ENCODE data around the gene ABCD1.

ABCD1 gene

GRCh38 chrX:153750127-153750774 lies 25.6 kb downstream of the ABCD1 start:
- Histone ChIP-seq H4K20me1 (no peaks in the 10 kb centered on the region), H3K9me3 (0 out of 2 replicates have a peak, but pooled peaks cover 2% of the 10 kb centered on the region), H3K4me2 (peak overlapping the region; percentile 14), H3K27ac (no peak overlapping the region), H3K9ac (no peak overlapping the region), H3K4me1 (peaks cover 13% of the 10 kb centered on the region), H3K36me3 (no peaks in the 10 kb centered on the region), H3K4me3 (no peak overlapping the region), H3K27me3 (peaks cover 43% of the 10 kb centered on the region)
- no peak for TF ChIP-seq Cebpa-rat (IDR thresholded peaks at IDR 0.05)

- Histone ChIP-seq H3K36me3 (no peaks in the 10 kb centered on the region), H3K4me3 (no peak overlapping the region), H3K27me3 (peaks cover 60% of the 10 kb centered on the region), H3K4me2 (no peak overlapping the region), H3K4me1 (peaks cover 14% of the 10 kb centered on the region), H3K9me3 (peaks cover 16% of the 10 kb centered on the region), H4K20me1 (no peaks in the 10 kb centered on the region), H3K9ac (no peak overlapping the region), H3K27ac (no peak overlapping the region)
- no peak for TF ChIP-seq Cebpa-rat (IDR thresholded peaks at IDR 0.05)
Observed at GRCh38 chrX:153755136-153755535, 30.5 kb downstream of the ABCD1 start.

GRCh38 chrX:153761863-153762262 lies 37.2 kb downstream of the ABCD1 start:
- Histone ChIP-seq H3K9me3 (no peaks in the 10 kb centered on the region), H3K27ac (no peak overlapping the region), H3K4me2 (no peak overlapping the region), H4K20me1 (peaks cover 37% of the 10 kb centered on the region), H3K4me3 (no peak overlapping the region), H3K36me3 (no peaks in the 10 kb centered on the region), H3K4me1 (peaks cover 50% of the 10 kb centered on the region), H3K27me3 (peaks cover 53% of the 10 kb centered on the region), H3K9ac (no peak overlapping the region)
- TF ChIP-seq Cebpa-rat (IDR thresholded peaks at IDR 0.05), result no peak

- no peak overlapping the region for H3K27ac ChIP-seq
- H3K9ac ChIP-seq, result no peak overlapping the region
- H3K9me3 ChIP-seq, result no peaks in the 10 kb centered on the region
- H3K4me2 ChIP-seq, result no peak overlapping the region
- no peak overlapping the region for H3K4me3 ChIP-seq
- peaks cover 37% of the 10 kb centered on the region for H4K20me1 ChIP-seq
- peaks cover 58% of the 10 kb centered on the region for H3K4me1 ChIP-seq
- no peak for TF ChIP-seq Cebpa-rat (IDR thresholded peaks at IDR 0.05)
- peaks cover 44% of the 10 kb centered on the region for H3K27me3 ChIP-seq
- H3K36me3 ChIP-seq, result no peaks in the 10 kb centered on the region
Observed at GRCh38 chrX:153762626-153763173, 38.0 kb downstream of the ABCD1 start.

- peaks cover 37% of the 10 kb centered on the region for H3K27me3 ChIP-seq
- peak overlapping the region; percentile 3; the same call in 1 of the 2 replicates for H3K4me2 ChIP-seq
- H3K9me3 ChIP-seq, result no peaks in the 10 kb centered on the region
- TF ChIP-seq Cebpa-rat (IDR thresholded peaks at IDR 0.05), result no peak
- peaks cover 37% of the 10 kb centered on the region for H4K20me1 ChIP-seq
- peaks cover 62% of the 10 kb centered on the region for H3K4me1 ChIP-seq
- H3K36me3 ChIP-seq, result no peaks in the 10 kb centered on the region
- H3K27ac ChIP-seq, result no peak overlapping the region
- H3K9ac ChIP-seq, result no peak overlapping the region
- H3K4me3 ChIP-seq, result no peak overlapping the region
Observed at GRCh38 chrX:153763298-153763932, 38.8 kb downstream of the ABCD1 start.

- TF ChIP-seq Cebpa-rat (IDR thresholded peaks at IDR 0.05), result no peak
- Histone ChIP-seq H3K4me1 (peaks cover 63% of the 10 kb centered on the region), H3K27me3 (peaks cover 30% of the 10 kb centered on the region; the same call in 1 of the 2 replicates), H3K4me3 (no peak within 1 kb of the TSS), H3K36me3 (no peaks in the 10 kb centered on the region), H3K9ac (0 out of 2 replicates have a peak within 1 kb of the TSS, but pooled peaks have one; percentile 18), H3K4me2 (peak within 1 kb of the TSS; percentile 72), H3K9me3 (no peaks in the 10 kb centered on the region), H3K27ac (no peak within 1 kb of the TSS), H4K20me1 (peaks cover 40% of the 10 kb centered on the region)
Observed at GRCh38 chrX:153763989-153764755, 39.5 kb downstream of the ABCD1 start, which contains the start of gene PLXNB3. Gene PLXNB3, plus strand, starts transcription at chrX:153764249. Its CDS starts 1,287 bp downstream, at chrX:153765536.

- 0 out of 2 replicates have a peak overlapping the region, but pooled peaks have one; percentile 18 for H3K9ac ChIP-seq
- H3K4me3 ChIP-seq, result no peak overlapping the region
- no peaks in the 10 kb centered on the region for H3K9me3 ChIP-seq
- H4K20me1 ChIP-seq, result peaks cover 43% of the 10 kb centered on the region
- peak overlapping the region; percentile 72 for H3K4me2 ChIP-seq
- H3K4me1 ChIP-seq, result peaks cover 63% of the 10 kb centered on the region
- no peaks in the 10 kb centered on the region for H3K36me3 ChIP-seq
- TF ChIP-seq Cebpa-rat (IDR thresholded peaks at IDR 0.05), result no peak
- no peak overlapping the region for H3K27ac ChIP-seq
- H3K27me3 ChIP-seq, result peaks cover 25% of the 10 kb centered on the region; the same call in 1 of the 2 replicates
Observed at GRCh38 chrX:153764786-153765137, 40.1 kb downstream of the ABCD1 start.

GRCh38 chrX:153765138-153766079 lies 40.8 kb downstream of the ABCD1 start:
- Histone ChIP-seq H3K4me3 (peak overlapping the region; percentile 42), H3K27me3 (peaks cover 23% of the 10 kb centered on the region; the same call in 1 of the 2 replicates), H3K27ac (peak overlapping the region; percentile 74), H3K9me3 (no peaks in the 10 kb centered on the region), H3K36me3 (no peaks in the 10 kb centered on the region), H3K4me2 (peak overlapping the region; percentile 72), H3K9ac (peak overlapping the region; percentile 69), H4K20me1 (peaks cover 43% of the 10 kb centered on the region), H3K4me1 (peaks cover 63% of the 10 kb centered on the region)
- TF ChIP-seq Cebpa-rat (IDR thresholded peaks at IDR 0.05), result no peak

All from BLaER1 (cell line).